HG03354 (cell line): ENCODE data around the gene NRAS.

Source experiments
- ATAC-seq: cut with Tn5 transposase; IDR thresholded peaks from one replicate; pipeline ENCODE4 v1.9.1; 2021; ENCODE audit warnings: mild to moderate bottlenecking; ENCODE audit not compliant: unreplicated experiment, poor library complexity, severe bottlenecking

The NRAS gene

DNA sequence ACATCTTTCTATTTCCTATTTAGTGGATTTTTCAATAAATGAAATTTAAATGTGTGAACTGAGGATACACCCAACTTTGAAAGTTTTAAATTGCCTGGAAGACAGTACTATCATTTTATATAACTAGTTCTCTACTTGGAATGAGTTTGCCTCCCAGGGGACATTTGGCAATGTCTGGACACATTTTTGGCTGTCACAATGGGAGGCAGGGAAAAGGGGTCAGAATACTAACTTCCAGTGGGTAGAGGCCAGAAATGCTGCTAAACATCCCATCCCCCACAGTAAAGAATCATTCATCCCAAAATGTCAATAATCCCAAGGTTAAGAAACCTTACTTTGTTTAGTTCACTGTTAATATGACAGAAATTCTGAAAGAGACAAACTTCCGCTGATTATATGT lies 13.2 kb upstream of the NRAS start:
- no peak for ATAC-seq

DNA sequence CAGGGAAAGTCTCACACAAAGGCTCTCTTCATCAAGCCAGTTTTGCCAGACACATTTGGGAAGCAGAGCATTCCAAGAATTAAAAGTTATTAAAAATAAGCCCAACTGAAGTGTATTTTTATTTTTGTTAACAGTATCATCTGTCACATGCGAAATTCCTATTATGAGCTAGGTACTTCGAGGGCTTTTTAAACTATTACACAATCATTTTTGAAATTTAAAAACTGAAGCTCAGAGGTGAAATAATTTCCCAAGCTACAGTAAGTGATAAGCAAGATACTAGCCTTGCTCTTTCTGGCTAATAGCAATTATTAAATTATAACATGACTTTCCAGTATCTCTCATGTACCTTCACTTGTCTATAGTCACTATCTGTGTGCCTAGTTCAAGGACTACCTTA lies 12.0 kb upstream of the NRAS start:
- no peak for ATAC-seq

GRCh38 chr1:114725230-114725629 lies 8.7 kb upstream of the NRAS start:
- no peak for ATAC-seq

DNA sequence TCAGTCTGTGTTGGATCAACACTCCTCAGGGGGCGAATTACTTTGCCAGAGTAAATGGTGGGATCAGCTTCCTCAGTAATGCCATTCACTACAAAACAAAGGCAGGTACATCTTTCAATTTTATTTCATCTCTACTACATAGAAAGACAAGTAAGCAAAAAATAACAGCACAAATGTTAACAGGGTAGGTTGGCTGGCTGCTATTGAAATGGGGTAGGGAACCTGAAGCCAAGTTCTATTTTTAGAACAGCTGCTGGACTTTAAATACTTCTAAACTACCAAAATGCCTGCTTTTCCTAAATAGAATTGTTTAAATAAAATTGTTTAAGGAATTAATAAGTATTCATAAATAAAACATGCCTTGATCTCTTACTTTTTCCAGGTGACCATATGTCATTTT lies 7.3 kb upstream of the NRAS start:
- ATAC-seq = no peak

- ATAC-seq = no peak
These were observed 6.9 kb upstream of the NRAS start for GRCh38 chr1:114723457-114723856.

GRCh38 chr1:114720492-114720891 lies 3.9 kb upstream of the NRAS start:
- no peak for ATAC-seq

GRCh38 chr1:114719424-114719787 lies 2.8 kb upstream of the NRAS start:
- no peak for ATAC-seq

- no peak for ATAC-seq
These were observed 2.3 kb upstream of the NRAS start for GRCh38 chr1:114718661-114719423.

GRCh38 chr1:114715952-114716303 lies 643 bp downstream of the NRAS start:
- peak; percentile 2 for ATAC-seq

- ATAC-seq = no peak
These were observed 3.6 kb downstream of the NRAS start for GRCh38 chr1:114712977-114713376.

DNA sequence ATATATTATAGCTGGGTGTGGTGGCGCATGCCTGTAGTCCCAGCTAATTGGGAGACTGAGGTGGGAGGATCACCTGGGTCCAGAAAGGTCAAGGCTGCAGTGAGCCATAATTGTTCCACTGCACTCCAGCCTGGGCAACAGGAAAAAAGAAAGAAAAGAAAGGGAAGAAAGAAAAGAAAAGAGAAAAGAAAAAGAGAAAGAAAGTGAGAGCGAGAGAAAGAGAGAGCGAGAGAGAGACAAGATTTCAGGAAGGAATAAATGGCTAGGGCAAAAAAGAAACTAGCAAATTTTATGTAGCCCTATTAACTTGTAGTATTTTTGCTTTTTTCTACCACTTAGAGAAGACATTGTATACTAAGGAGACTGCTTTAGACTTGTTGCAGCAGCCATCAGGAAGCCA lies 6.2 kb downstream of the NRAS start:
- no peak for ATAC-seq

DNA sequence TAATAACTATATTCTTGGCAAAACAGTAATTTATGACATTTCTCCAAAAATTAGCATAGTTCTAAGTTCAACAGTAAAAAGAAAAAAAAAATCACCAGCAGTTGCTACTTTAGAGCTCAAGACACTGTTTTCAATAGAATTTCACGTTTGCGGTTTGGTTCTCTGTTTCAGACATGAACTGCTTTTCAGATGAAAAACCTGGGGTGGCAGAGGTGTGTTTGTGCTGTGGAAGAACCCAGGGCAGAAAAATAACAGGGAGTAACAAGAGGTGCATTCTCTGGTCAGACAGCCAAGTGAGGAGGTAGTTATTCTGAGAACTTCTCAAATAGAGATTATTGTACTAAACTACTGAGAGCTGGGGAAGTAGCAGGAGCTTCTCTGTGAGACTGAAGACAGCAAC lies 9.0 kb downstream of the NRAS start:
- ATAC-seq = no peak

DNA sequence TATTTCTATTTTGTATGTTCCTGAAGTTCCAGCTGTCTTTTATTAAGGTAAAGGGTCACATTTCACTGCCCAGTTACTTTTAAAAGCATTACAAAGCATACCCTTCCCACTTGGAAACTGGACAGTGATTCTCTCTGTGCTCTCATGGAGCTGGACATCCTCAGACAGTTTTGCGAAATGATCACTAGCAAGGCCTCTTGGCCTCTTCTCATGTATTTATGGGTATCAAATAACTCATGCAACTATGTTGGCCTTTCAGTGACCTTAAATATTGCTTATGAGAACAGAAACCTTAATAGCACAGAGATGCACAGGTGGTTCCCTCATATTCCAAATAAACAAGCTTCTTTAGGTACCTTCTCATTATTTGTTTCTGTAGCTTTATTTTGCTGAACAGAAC lies 13.3 kb downstream of the NRAS start:
- no peak for ATAC-seq

DNA sequence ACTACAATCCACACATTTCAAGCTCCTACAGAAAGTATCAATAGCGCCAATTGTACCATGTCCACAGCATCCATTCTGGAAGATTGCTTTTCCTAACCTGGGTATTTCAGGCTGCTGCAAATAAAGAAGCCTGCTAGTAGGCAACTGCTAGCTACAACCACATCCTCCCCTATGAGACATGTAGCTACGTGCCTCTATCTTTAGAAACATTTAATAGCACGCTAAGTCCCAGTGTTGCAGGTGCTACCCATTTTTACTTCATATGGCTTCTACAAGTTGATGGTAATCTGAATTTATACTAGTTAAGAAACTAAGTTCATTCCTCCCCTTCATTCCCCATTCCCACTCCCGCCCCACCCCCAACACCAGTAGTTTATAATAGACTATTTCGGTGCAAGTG lies 13.8 kb downstream of the NRAS start:
- ATAC-seq = peak; percentile 52

GRCh38 chr1:114701931-114702330 lies 14.6 kb downstream of the NRAS start:
- no peak for ATAC-seq

GRCh38 chr1:114700036-114700600 lies 16.5 kb downstream of the NRAS start:
- ATAC-seq = no peak

DNA sequence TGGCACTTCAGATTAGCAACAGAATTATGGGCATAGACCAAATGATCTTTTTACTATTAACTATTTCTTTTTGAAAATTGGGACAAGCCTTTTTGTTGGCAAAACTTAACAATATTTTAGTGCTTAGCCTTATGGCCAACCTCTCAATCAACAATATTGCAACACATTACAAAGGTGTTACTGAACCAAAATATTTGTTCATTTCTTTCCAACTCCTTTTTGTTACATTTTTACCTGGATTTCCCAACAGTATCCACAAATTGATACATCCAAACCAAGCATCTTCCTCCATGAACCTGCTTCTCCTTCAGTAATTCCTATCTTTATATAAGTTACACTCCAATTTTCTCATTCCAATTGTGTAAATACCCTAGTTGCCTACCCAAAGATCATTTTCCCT lies 19.8 kb downstream of the NRAS start:
- ATAC-seq = no peak

GRCh38 chr1:114695430-114696058 lies 21.0 kb downstream of the NRAS start, which contains the start of gene AMPD1:
AMPD1 (minus strand) TSS chr1:114695546; CDS start chr1:114695471, 75 bp downstream.
- no peak for ATAC-seq

DNA sequence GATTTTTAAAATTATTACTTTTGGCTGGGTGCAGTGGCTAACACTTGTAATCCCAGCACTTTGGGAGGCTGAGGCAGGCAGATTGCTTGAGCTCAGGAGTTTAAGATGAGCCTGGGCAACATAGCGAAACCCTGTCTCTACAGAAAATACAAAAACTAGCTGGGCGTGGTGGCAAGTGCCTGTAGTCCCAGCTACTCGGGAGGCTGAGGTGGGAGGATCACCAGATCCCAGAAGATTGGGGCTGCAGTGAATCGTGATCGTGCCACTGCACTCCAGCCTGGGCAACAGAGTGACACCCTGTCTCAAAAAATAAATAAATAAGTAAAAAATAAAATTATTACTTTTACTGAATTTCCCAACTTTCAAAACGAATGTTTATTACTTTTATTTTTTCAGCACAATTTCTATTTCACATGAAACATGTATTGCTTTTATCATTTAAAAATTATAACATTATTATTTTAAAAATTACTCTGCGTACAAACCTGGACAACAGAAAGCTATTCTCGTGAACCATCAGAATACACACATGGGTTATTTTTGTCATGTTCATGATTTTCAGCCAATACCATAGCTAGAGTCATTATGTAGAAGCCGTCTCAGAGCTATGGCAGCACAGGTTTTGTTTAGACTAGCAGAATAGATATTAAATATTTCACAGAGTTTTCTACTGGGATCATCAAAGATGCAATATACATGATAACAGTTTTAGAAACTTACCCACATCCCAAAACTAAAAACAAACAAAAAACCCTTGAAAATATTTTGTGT lies 21.8 kb downstream of the NRAS start:
- no peak for ATAC-seq

DNA sequence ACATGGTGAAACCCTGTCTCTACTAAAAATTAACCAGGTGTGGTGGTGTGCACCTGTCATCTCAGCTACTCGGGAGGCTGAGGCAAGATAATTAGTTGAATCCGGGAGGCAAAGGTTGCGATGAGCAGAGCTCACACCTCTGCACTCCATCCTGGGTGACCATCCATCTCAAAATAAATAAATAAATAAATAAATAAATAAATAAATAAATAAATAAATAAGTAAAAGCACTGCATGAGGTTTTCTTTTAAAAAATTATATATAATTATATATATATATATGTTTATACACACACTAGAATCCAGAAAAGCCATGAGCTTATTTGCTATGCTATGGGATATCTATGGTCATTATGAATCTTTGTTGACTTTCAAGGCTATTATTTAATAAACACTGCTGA lies 23.6 kb downstream of the NRAS start:
- no peak for ATAC-seq

DNA sequence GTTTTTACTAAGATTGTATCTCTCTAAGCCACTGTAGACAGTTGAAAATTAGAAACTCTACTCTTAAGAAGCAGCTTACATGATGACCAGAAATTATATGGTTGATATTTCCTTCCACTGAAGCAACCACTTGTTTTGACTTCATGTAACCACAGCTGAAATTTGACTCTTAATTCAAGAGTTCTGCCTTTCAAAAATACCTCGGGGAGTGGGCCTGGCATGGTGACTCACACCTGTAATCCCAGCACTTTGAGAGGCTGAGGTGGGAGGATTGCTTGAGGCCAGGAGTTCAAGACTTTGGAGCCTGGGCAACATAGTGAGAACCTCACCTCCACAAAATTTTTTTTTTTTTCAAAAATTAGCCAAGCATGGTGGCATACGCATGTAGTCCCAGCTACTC lies 25.5 kb downstream of the NRAS start:
- ATAC-seq = no peak
